ENCODE data around the gene PBLD. TPM values are rescaled to one million over a fixed set of nuclear protein-coding genes. Genes with fewer than 3 reads are reported as not detected.

Gene PBLD
- total RNA-seq, 1 donor from 2014 or later = 6.9 TPM

- DNase-seq (ENCODE audit: extremely low spot score, unreplicated experiment) = no peak
- H3K4me3 Mint-ChIP-seq = no peak overlapping the region
- peak overlapping the region; percentile 35 for H3K27ac Mint-ChIP-seq
- peaks cover 20% of the 10 kb centered on the region for H3K4me1 Mint-ChIP-seq (ENCODE audit: unreplicated experiment)
- H3K36me3 Mint-ChIP-seq = no peaks in the 10 kb centered on the region
- H3K27me3 Mint-ChIP-seq = no peaks in the 10 kb centered on the region
- TF ChIP-seq, protein P1, sequence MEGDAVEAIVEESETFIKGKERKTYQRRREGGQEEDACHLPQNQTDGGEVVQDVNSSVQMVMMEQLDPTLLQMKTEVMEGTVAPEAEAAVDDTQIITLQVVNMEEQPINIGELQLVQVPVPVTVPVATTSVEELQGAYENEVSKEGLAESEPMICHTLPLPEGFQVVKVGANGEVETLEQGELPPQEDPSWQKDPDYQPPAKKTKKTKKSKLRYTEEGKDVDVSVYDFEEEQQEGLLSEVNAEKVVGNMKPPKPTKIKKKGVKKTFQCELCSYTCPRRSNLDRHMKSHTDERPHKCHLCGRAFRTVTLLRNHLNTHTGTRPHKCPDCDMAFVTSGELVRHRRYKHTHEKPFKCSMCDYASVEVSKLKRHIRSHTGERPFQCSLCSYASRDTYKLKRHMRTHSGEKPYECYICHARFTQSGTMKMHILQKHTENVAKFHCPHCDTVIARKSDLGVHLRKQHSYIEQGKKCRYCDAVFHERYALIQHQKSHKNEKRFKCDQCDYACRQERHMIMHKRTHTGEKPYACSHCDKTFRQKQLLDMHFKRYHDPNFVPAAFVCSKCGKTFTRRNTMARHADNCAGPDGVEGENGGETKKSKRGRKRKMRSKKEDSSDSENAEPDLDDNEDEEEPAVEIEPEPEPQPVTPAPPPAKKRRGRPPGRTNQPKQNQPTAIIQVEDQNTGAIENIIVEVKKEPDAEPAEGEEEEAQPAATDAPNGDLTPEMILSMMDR (conservative IDR thresholded peaks at IDR 0.05) = peak; percentile 11
- H3K9me3 Mint-ChIP-seq = peaks cover 3% of the 10 kb centered on the region
Measured at GRCh38 chr10:68302503-68302823, 30.3 kb downstream of the PBLD start.

GRCh38 chr10:68301790-68302502 is 30.8 kb downstream of the PBLD start:
- Mint-ChIP-seq H3K4me1 (ENCODE audit: unreplicated experiment) (peaks cover 20% of the 10 kb centered on the region), H3K9me3 (peaks cover 3% of the 10 kb centered on the region), H3K27ac (peak overlapping the region; percentile 35), H3K27me3 (no peaks in the 10 kb centered on the region), H3K4me3 (no peak overlapping the region), H3K36me3 (no peaks in the 10 kb centered on the region)
- TF ChIP-seq, protein P1 (conservative IDR thresholded peaks at IDR 0.05) = peak; percentile 77
- DNase-seq (ENCODE audit: extremely low spot score, unreplicated experiment) = no peak

GRCh38 chr10:68301301-68301700 is 31.4 kb downstream of the PBLD start:
- peaks cover 23% of the 10 kb centered on the region for H3K4me1 Mint-ChIP-seq (ENCODE audit: unreplicated experiment)
- TF ChIP-seq, protein P1 (conservative IDR thresholded peaks at IDR 0.05) = no peak
- no peak overlapping the region for H3K4me3 Mint-ChIP-seq
- no peak overlapping the region for H3K27ac Mint-ChIP-seq
- DNase-seq (ENCODE audit: extremely low spot score, unreplicated experiment) = no peak
- H3K27me3 Mint-ChIP-seq = no peaks in the 10 kb centered on the region
- peaks cover 2% of the 10 kb centered on the region for H3K9me3 Mint-ChIP-seq
- H3K36me3 Mint-ChIP-seq = no peaks in the 10 kb centered on the region

- Mint-ChIP-seq H3K27me3 (no peaks in the 10 kb centered on the region), H3K4me3 (no peak overlapping the region), H3K9me3 (no peaks in the 10 kb centered on the region), H3K36me3 (no peaks in the 10 kb centered on the region), H3K4me1 (ENCODE audit: unreplicated experiment) (peaks cover 21% of the 10 kb centered on the region), H3K27ac (no peak overlapping the region)
- no peak for DNase-seq (ENCODE audit: extremely low spot score, unreplicated experiment)
- TF ChIP-seq, protein P1 (conservative IDR thresholded peaks at IDR 0.05) = no peak
Measured at GRCh38 chr10:68296843-68297663, 35.7 kb downstream of the PBLD start.

DNA sequence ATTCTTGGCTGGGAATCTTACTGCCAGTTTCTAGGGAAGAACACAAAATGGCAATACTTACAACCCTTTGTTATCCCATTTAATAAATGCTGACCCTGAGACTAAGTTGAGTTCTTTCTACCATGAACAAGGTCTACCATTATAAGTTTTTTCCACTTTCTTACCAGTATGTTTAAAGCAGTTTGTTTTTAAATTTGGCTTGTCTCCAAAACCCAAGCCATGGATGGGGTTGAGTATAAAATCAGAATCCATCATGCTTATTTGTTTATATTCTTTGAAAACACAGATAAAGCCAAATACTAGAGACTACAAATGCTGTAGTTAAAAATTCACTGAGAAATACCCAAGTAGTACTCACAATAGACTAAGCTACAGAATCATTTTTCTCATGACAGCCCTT is 42.0 kb downstream of the PBLD start:
- no peak for DNase-seq (ENCODE audit: extremely low spot score, unreplicated experiment)
- Mint-ChIP-seq H3K4me1 (ENCODE audit: unreplicated experiment) (no peaks in the 10 kb centered on the region), H3K27ac (no peak overlapping the region), H3K4me3 (no peak overlapping the region), H3K9me3 (no peaks in the 10 kb centered on the region), H3K27me3 (no peaks in the 10 kb centered on the region), H3K36me3 (peaks cover 4% of the 10 kb centered on the region)
- TF ChIP-seq, protein P1 (conservative IDR thresholded peaks at IDR 0.05) = no peak

Measured in type B pancreatic cell (in vitro differentiated cells).